HG03280 (cell line): ENCODE data around the gene TAB3.
"Not testable (repeated sequence)": the region's sequence is repeated elsewhere in the genome, so short reads cannot be mapped to it uniquely, and the experiment has no call there.

Source experiments
- ATAC-seq: cut with Tn5 transposase; IDR thresholded peaks from one replicate; pipeline ENCODE4 v1.9.1; 2021; ENCODE audit warnings: mild to moderate bottlenecking, moderate library complexity; ENCODE audit not compliant: unreplicated experiment

Gene TAB3

DNA sequence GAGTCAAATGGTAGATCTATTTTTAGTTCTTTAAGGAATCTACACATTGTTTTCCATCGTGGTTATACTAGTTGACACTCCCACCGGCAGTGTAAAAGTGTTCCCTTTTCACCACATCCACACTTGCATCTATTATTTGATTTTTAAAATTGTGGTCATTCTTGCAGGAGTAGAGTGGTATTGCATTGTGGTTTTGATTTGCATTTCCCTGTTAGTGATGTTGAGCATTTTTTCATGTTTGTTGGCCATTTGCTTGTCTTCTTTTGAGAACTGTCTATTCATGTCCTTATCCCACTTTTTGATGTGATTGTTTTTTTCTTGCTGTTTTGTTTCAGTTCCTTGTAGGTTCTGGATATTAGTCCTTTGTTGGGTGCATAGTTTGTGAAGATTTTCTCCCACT is 70.0 kb downstream of the TAB3 start:
- ATAC-seq: no peak

DNA sequence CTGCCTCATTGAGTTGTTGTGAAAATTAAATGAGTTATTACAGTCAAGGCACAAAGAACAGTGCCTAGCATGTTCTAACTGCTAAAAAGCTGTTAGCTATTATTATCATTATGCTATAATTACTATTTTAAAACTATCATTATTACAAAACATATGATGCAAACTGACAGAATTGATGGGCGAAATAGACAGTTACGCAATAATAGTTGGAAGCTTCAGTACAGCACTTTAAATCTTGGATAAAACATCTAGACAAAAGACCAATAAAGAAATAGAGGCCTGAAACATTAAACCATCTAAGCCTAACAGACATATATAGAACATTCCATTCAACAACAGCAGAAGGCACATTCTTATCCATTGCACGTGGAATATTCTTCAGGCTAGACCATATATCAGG is 73.0 kb downstream of the TAB3 start:
- ATAC-seq: no peak

DNA sequence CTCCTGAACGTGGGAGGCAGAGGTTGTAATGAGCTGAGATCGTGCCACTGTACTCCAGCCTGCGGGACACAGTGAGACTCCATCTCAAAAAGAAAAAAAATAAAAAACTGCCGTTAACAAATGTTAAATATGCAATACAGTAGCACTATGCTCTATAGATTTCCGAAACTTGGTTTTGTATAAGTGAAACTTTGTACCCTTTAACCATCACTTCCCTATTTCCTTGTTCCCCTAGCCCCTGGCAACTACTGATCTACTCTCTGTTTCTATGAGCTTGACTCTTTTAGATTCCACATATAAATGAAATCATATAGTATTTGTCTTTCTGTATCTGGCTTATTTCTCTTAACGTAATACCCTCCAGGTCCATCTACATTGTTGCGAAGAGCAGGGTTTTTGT is 74.1 kb downstream of the TAB3 start:
- ATAC-seq: no peak

DNA sequence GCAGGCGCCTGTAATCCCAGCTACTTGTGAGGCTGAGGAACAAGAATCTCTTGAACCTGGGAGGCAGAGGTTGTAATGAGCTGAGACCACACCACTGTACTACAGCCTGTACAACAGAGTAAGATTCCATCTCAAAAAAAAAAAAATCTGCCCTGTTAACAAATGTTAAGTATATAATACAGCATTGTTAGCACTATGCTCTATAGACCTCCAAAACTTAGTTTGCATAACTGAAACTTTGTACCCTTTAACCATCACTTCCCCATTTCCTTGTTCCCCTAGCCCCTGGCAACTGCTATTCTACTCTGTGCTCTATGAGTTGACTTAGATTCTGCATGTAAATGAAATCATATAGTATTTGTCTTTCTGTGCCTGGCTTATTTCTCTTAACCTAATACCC is 76.7 kb downstream of the TAB3 start:
- ATAC-seq: peak; percentile 92

DNA sequence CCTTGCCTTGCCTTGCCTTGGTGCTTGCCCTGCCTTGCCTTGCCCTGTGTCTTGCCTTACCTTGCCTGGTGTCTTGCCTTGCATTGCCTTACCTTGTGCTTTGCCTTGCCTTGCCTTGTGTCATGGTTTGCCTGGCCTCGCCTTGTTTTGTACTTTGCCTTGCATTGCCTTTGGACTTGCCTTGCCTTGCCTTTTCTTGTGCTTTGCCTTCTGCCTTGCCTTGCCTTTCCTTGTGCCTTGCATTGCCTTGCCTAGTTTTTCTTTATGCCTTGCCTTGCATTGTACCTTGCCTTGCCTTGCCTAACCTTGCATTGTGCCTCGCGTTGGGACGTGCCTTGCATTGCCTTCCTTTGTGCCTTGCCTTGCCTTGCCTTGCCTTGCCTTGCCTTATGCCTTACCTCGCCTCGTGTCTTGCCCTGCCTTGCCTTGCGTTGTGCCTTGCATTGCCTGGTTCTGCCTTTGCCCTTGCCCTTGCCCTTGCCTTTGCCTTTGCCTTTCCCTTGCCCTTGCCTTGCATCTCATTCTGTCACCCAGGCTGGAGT is 82.8 kb downstream of the TAB3 start:
- ATAC-seq: no peak

DNA sequence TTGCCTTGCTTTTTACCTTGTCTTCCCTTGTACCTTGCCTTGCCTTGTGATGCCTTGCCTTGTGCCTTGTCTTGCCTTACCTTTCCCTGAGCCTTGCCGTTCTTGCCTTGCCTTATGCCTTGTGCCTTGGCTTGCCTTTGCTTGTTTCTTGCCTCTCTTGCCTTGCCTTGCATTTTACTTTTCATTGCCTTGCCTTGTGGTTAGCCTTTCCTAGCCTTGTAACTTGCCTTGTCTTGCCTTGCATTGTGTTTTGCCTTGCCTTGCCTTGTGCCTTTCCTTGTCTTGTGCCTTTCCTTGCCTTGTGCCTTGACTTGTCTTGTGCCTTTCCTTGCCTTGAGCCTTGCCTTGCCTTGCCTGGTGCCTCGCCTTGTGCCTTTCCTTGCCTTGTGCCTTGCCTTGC is 84.6 kb downstream of the TAB3 start:
- ATAC-seq: no peak

DNA sequence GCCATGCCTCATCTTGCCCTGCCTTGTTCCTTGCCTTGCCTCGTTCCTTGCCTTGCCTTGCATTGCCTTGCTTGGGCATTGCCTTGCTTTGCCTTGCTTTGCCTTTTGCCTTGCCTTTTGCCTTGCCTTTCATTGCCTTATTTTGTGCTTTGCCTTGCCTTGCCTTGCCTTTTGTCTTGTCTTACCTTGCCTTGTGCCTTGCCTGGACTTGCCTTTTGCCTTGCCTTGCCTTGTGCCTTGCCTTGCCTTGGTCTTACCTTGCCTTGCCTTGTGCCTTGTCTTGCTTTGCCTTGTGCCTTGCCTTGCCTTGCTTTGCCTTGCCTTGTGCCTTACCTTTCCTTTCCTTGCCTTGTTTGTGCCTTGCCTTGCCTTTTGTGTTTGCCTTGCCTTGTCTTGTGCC is 88.2 kb downstream of the TAB3 start:
- ATAC-seq: no peak

DNA sequence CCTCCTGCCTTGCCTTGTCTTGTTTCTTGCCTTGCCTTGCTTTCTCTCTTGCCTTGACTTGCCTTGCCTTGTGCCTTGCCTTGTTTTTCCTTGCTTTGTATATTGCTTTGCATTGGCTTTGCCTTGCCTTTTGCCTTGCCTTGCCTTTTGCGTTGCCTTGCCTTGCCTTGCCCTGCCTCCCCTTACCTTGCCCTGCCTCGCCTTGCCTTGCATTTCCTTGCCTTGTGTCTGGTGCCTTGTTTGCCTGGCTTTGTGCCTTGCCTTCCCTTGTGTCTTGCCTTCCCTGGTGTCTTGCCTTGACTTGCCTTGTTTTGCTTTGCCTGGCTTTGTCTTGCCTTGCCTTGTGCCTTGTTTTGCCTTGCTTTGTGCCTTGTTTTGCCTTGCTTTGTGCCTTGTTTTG is 89.7 kb downstream of the TAB3 start:
- ATAC-seq: no peak

DNA sequence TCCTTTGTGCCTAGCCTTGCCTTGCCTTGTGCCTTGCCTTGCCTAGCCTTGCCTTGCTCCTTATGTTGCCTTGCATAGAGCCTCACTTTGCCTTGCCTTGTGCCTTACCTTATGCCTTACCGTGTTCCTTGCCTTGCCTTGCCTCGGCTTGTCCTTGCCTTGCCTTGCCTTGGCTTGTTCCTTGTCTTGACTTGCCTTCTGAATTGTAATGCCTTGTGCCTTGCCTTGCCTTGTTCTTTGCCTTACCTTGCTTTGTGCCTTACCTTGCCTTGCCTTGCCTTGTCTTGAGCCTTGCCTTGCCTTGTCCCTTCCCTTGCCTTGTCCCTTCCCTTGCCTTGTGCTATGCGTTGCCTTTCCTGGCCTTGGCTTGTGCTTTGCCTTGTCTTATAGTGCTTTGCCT is 90.2 kb downstream of the TAB3 start:
- no peak for ATAC-seq

DNA sequence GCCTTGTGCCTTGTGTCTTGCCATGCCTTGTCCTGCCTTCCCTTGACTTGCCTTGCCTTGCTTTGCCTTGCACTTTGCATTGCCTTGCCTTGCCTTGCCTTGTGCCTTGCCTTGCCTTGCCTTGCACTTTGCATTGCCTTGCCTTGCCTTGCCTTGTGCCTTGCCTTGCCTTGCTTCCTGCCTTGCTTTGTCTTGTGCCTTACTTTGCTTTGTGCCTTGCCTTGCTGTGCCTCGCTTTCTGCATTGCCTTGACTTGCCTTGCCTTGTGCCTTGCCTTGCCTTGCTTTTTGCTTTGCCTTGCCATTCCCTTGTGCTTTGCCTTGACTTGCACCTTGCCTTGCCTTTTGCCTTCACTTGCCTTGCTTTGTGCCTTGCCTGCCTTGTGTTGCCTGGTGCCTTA is 91.8 kb downstream of the TAB3 start:
- not testable (repeated sequence) for ATAC-seq

DNA sequence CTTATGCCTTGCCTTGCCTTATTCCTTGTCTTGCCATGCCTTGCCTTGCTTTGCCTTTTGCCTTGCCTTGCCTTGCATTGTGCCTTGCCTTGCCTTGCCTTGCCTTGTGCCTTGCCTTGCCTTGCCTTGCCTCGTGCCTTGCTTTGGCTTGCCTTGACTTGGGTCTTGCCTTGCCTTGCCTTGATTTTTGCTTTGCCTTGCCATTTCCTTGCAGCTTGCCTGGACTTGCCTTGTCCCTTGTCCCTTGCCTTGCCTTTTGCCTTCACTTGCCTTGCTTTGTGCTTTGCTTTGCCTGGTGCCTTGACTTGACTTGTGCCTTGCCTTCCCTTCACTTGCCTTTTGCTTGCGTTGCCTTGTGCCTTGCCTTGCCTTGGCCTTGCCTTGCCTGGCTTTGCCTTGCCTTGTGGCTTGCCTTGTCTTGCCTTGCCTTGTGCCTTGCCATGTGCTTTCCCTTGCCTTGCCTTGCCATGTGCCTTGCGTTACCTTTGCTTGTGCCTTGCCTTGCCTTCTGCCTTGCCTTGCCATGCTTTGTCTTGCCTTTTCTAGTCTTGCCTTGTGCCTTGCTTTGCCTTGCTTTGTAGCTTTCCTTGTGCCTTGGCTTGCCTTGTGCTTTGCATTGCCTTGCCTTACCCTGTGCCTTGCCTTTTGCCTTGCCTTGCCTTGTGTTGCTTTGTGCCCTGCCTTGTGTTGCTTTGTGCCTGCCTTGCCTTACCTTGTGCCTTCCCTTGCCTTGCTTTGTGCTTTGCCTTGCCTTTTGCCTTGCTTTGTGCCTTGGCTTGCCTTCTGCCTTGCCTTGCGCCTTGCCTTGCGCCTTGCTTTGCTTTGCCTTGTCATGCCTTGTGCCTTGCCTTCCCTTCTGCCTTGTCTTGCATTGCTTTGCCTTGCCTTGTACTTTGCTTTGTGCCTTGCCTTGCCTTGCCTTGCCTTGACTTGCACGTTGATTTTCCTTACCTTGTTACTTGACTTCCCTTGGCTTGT is 92.8 kb downstream of the TAB3 start:
- ATAC-seq: no peak

DNA sequence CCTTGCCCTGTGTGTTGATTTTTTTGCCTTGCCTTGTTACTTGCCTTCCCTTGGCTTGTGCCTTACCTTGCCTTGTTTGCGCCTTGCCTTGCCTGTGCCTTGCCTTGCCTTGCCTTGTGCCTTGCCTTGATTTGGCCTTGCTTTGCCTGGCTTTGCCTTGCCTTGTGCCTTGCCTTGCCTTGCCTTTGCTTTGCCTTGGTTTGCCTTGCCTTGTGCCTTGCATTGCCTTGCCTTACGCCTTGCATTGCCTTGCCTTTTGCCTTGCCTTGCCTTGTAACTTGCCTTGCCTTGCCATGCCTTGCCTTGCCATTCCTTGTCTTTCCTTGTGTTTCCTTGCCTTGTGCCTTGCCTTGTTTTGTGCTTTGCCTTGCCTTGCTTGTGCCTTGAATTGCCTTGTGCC is 94.6 kb downstream of the TAB3 start:
- ATAC-seq: no peak

DNA sequence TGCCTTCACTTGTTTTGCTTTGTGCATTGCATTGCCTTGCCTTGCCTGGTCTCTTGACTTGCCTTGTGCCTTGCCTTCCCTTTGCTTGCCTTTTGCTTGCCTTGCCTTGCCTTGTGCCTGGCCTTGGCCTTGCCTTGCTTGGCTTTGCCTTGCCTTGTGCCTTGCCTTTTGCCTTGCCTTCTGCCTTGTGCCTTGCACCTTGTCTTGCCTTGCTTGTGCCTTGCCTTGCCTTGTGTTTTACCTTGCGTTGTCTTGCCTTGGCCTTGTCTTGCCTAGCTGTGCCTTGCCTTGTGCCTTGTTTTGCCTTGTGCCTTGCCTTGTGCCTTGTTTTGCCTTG is 95.3 kb downstream of the TAB3 start:
- ATAC-seq: no peak

DNA sequence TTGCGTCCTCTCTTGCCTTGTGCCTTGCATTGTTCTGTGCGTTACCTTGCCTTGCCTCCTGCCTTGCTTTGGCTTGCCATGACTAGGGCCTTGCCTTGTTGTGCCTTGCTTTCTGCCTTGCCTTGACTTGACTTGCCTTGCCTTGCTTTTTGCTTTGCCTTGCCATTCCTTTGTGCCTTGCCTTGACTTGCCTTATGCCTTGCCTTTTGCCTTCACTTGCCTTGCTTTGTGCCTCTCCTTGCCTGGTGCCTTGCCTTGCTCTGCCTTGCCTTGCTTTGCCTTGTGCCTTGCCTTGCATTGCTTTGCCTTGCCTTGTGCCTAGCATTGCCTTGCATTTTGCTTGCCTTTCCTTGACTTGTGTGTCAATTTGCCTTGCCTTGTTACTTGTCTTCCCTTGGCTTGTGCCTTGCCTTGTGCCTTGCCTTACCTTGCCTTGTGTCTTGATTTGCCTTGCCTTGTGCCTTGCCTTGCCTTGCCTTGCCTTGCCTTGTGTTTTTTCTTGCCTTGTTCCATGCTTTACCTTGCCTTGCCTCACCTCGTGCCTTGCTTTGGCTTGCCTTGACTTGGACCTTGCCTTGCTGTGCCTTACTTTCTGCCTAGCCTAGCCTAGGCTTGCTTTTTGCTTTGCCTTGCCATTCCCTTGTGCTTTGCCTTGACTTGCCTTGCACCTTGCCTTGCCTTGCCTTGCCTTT is 95.8 kb downstream of the TAB3 start:
- no peak for ATAC-seq

DNA sequence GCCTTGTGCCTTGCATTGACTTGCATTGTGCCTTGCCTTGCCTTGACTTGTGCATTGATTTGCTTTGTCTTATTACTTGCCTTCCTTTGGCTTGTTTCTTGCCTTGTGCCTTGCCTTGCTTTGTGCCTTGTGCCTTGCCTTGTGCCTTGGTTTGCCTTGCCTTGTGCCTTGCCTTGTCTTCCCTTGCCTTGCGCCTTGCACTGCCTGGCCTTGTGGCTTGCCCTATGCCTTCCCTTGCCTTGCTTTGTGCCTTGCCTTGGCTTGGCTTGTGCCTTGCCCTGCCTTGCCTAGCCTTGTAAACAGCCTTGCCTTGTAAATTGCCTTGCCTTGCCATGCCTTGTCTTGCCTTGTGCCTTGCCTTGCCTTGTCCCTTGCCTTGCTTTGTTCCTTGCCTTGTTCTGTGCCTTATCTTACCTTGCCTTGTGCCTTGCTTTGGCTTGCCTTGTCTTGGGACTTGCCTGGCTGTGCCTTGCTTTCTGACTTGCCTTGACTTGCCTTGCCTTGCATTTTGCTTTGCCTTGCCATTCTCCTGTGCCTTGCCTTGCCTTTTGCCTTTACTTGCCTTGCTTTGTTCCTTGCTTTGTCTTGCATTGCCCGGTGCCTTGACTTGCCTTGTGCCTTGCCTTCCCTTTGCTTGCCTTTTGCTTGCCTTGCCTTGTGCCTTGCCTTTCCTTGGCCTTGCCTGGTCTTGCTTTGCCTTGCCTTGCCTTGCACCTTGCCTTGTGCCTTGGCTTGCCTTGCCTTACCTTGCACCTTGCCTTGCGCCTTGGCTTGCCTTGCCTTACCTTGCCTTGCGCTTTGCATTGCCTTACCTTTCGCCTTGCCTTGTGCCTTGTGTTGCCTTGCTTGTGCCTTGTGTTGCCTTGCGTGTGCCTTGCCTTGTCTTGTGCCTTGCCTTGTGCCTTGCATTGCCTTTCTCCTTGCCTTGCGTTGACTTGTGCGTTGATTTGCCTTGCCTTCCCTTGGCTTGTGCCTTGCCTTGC is 97.5 kb downstream of the TAB3 start:
- no peak for ATAC-seq

DNA sequence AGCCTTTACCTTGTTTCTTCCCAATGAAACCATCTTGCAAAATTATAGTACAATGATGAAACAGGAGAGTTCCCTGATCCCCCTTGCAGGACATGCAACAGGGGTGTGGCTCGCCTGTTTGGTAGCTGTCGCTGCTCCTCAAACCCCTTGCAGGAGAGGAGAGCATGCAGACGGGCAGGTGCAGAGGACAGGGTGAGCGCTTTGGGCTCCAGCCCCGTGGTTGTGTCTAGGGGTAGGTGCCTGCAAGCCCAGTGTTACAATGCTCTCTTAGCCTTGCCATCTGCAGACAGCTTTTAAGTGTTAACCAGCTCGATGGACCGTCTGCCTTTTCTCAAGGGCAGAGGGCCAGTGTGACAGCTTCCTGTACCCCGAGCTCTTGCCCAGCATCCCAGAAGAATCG is 102.0 kb downstream of the TAB3 start:
- ATAC-seq: no peak

DNA sequence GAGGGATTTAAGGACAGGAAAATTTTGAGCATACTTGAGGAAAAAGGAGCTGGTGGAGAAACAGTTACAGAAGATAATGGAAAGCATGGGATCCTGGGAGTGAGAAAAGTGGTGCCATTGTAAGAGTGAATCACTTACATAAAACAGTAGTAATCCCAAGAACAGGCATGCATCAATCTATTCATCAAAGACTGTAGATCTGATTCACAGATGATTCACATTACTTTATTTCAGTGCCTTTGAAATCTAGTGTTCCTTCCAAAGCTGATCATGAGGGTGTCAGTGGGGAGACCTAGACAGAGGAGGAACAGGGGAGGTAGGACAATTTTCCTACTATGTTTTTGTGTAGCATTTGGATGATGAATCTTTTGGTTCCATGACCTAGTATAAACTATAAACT is 102.7 kb downstream of the TAB3 start:
- no peak for ATAC-seq

DNA sequence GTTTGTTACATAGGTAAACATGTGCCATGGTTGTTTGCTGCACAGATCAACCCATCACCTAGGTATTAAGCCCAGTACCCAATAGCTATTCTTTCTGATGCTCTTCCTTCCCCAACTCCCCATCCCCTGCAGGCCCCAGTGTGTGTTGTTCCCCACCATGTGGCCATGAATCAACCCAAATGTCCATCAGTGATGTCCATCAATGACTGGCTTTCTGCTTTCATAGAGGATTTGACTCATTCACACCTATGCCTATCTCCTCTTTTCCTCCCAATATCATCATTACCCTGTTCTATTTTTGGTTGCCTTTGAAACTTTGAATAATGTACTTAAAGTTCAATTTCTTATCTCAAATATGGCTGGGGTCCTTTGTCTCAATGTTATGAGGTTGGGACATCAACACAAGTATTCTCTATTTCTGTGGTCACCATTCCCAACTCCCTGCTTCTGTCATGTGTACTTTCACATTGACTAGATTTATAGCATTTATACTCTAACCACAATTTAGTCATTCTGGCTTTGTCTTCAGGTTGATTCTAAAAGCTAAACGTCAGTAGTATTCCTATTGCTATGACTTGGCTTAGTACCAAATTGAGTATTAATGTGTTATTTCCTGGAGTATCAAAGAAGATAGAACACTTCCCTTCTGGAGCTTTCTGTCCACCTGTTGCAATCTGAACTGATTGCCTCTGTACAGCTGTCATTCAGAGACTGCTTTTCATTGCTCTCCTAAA is 107.2 kb downstream of the TAB3 start:
- ATAC-seq: no peak

DNA sequence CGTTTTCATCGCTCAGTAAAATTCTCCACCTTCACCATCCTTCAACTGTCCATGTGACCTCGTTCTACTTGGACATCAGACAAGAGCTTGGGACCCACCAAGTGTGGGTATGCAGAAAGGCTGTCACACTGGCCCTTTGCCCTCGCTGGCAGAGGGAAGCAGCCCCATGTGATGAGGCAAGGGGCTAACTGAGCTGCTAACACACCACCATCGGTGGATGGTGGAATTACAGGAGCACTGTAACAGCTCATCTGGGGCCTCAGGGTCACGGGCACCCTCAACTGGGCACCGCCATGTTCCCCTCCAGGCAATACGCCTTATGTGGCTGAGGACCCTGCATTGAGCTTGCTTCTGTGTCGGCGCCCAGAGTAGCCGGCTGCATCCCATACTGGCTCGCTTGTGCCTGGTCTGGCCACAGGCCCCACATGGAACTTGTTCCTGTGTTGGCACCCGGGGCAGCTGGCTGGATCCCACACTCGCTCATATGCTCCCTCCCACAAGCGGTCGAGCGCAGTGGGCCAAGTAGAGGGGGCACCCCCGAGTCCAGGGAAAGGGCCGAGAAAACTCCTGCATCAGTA is 109.5 kb downstream of the TAB3 start:
- no peak for ATAC-seq

DNA sequence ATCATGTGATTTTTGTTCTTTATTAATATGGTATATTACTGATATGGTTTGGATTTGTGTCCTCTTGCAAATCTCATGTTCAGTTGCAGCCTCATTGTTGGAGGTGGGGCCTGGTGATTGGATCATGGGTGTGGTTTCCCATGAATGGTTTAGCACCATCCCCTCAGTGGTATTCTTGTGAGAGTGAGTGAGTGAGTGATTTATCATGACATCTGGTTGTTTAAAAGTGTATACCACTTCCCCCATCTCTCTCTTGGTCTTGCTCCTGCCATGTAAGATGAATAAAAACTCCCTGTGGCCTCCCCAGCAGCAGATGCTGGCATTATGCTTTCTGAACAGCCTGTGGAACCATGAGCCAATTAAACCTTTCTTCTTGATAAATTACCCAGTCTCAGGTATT is 111.5 kb downstream of the TAB3 start:
- no peak for ATAC-seq
